HCT116 (cell line): ENCODE data around the gene NDUFV3.

Source experiments
- EZH2 ChIP-seq: fragments of 200-600 bp; sonication (generic); IDR thresholded peaks from 2 replicates; pipeline ENCODE4 v1.6.1; 2017; ENCODE audit warnings: antibody characterized with exemption, mixed run types
- POLR2A ChIP-seq: IDR thresholded peaks from 2 replicates; pipeline ENCODE4 v1.7.0; 2011; ENCODE audit warnings: borderline replicate concordance; ENCODE audit not compliant: insufficient read depth, insufficient read length; ENCODE audit errors: extremely low read depth
- POLR2AphosphoS5 ChIP-seq: IDR thresholded peaks from 2 replicates; pipeline ENCODE4 v1.6.1; 2011; ENCODE audit warnings: mild to moderate bottlenecking, low read depth, low read length, moderate library complexity
- RAD21 ChIP-seq: IDR thresholded peaks from 2 replicates; pipeline ENCODE4 v1.6.1; 2012; ENCODE audit warnings: low read depth, mild to moderate bottlenecking
- SIN3A ChIP-seq: IDR thresholded peaks from 2 replicates; pipeline ENCODE4 v1.6.1; 2012; ENCODE audit warnings: low read depth
- SP1 ChIP-seq: IDR thresholded peaks from 2 replicates; pipeline ENCODE4 v1.6.1; 2012; ENCODE audit warnings: low read depth
- SRF ChIP-seq: IDR thresholded peaks from 2 replicates; pipeline ENCODE4 v1.6.1; 2012; ENCODE audit warnings: low read depth
- TCF7L2 ChIP-seq: IDR thresholded peaks from 2 replicates; pipeline ENCODE4 v1.7.0; 2011; ENCODE audit warnings: borderline replicate concordance, inconsistent platforms; ENCODE audit not compliant: insufficient read depth, insufficient read length; ENCODE audit errors: extremely low read depth
- YY1 ChIP-seq: IDR thresholded peaks from 2 replicates; pipeline ENCODE4 v1.6.1; 2011; ENCODE audit warnings: low read length, low read depth, moderate library complexity, mild to moderate bottlenecking; ENCODE audit not compliant: insufficient replicate concordance; ENCODE audit errors: extremely low read depth
- ZFX ChIP-seq: fragments of 450-650 bp; IDR thresholded peaks from 2 replicates; pipeline ENCODE4 v1.6.1; 2017
- TF ChIP-seq, protein P1 (sequence below), 3 experiments: fragments of 200-600 bp in 1 of 3; sonication (generic) in 1 of 3; IDR thresholded peaks in 2 of 3; conservative IDR thresholded peaks in 1 of 3; 2 replicates each; pipeline ENCODE4 v1.5.1; 2012 to 2017; ENCODE audit warnings: low read depth in 2 of 3, low read length in 2 of 3, antibody characterized with exemption in 1 of 3, borderline replicate concordance in 1 of 3, control low read depth in 1 of 3, mild to moderate bottlenecking in 1 of 3, mixed read lengths in 1 of 3, mixed run types in 1 of 3, moderate library complexity in 1 of 3; ENCODE audit not compliant: insufficient read depth in 1 of 3
- TF ChIP-seq, protein P2 (sequence below): IDR thresholded peaks from 2 replicates; pipeline ENCODE4 v1.6.1; 2012; ENCODE audit warnings: low read depth
- TF ChIP-seq, protein P3 (sequence below): IDR thresholded peaks from 2 replicates; pipeline ENCODE4 v1.6.1; 2012
- TF ChIP-seq, protein P4 (sequence below): IDR thresholded peaks from 2 replicates; pipeline ENCODE4 v1.6.1; 2012

DNA sequence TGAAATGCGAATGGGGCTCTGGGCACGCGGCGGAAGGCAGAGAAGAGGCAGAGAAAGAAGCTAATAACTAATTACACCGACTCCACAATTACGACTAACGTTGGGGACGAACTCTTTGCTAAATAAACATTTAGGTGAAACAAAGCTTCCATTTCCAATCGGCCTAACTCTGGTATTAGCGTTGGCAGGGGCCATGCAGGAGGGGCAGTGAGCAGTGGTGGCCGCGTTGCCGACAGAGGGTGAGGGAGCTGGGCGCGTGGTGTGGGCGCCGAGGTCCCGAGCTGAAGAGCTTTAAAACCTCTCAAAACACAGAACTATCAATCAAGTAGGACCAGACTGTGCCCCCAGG, 553 bp upstream of the NDUFV3 start:
- TF ChIP-seq, protein P1, sequence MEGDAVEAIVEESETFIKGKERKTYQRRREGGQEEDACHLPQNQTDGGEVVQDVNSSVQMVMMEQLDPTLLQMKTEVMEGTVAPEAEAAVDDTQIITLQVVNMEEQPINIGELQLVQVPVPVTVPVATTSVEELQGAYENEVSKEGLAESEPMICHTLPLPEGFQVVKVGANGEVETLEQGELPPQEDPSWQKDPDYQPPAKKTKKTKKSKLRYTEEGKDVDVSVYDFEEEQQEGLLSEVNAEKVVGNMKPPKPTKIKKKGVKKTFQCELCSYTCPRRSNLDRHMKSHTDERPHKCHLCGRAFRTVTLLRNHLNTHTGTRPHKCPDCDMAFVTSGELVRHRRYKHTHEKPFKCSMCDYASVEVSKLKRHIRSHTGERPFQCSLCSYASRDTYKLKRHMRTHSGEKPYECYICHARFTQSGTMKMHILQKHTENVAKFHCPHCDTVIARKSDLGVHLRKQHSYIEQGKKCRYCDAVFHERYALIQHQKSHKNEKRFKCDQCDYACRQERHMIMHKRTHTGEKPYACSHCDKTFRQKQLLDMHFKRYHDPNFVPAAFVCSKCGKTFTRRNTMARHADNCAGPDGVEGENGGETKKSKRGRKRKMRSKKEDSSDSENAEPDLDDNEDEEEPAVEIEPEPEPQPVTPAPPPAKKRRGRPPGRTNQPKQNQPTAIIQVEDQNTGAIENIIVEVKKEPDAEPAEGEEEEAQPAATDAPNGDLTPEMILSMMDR (IDR thresholded peaks at IDR 0.05 in 2 of 3, conservative IDR thresholded peaks at IDR 0.05 in 1 of 3; ENCODE audit: borderline replicate concordance in 1 of 3, insufficient read depth in 1 of 3, low read depth in 2 of 3, low read length in 2 of 3): no peak
- TF ChIP-seq, protein P2, sequence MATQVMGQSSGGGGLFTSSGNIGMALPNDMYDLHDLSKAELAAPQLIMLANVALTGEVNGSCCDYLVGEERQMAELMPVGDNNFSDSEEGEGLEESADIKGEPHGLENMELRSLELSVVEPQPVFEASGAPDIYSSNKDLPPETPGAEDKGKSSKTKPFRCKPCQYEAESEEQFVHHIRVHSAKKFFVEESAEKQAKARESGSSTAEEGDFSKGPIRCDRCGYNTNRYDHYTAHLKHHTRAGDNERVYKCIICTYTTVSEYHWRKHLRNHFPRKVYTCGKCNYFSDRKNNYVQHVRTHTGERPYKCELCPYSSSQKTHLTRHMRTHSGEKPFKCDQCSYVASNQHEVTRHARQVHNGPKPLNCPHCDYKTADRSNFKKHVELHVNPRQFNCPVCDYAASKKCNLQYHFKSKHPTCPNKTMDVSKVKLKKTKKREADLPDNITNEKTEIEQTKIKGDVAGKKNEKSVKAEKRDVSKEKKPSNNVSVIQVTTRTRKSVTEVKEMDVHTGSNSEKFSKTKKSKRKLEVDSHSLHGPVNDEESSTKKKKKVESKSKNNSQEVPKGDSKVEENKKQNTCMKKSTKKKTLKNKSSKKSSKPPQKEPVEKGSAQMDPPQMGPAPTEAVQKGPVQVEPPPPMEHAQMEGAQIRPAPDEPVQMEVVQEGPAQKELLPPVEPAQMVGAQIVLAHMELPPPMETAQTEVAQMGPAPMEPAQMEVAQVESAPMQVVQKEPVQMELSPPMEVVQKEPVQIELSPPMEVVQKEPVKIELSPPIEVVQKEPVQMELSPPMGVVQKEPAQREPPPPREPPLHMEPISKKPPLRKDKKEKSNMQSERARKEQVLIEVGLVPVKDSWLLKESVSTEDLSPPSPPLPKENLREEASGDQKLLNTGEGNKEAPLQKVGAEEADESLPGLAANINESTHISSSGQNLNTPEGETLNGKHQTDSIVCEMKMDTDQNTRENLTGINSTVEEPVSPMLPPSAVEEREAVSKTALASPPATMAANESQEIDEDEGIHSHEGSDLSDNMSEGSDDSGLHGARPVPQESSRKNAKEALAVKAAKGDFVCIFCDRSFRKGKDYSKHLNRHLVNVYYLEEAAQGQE: no peak
- TF ChIP-seq POLR2AphosphoS5 (no peak), EZH2 (no peak), SP1 (no peak), POLR2A (no peak), YY1 (no peak), TCF7L2 (no peak), SRF (no peak), ZFX (no peak), RAD21 (no peak), SIN3A (no peak)
- TF ChIP-seq, protein P3, sequence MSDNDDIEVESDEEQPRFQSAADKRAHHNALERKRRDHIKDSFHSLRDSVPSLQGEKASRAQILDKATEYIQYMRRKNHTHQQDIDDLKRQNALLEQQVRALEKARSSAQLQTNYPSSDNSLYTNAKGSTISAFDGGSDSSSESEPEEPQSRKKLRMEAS: no peak; the same call in 1 of the 2 replicates
- TF ChIP-seq, protein P4, sequence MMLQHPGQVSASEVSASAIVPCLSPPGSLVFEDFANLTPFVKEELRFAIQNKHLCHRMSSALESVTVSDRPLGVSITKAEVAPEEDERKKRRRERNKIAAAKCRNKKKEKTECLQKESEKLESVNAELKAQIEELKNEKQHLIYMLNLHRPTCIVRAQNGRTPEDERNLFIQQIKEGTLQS: no peak
